ENCODE data around the gene RNF144A.
"Not testable (repeated sequence)": the region's sequence is repeated elsewhere in the genome, so short reads cannot be mapped to it uniquely, and the experiment has no call there.

The RNF144A gene, protein sequence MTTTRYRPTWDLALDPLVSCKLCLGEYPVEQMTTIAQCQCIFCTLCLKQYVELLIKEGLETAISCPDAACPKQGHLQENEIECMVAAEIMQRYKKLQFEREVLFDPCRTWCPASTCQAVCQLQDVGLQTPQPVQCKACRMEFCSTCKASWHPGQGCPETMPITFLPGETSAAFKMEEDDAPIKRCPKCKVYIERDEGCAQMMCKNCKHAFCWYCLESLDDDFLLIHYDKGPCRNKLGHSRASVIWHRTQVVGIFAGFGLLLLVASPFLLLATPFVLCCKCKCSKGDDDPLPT

DNA sequence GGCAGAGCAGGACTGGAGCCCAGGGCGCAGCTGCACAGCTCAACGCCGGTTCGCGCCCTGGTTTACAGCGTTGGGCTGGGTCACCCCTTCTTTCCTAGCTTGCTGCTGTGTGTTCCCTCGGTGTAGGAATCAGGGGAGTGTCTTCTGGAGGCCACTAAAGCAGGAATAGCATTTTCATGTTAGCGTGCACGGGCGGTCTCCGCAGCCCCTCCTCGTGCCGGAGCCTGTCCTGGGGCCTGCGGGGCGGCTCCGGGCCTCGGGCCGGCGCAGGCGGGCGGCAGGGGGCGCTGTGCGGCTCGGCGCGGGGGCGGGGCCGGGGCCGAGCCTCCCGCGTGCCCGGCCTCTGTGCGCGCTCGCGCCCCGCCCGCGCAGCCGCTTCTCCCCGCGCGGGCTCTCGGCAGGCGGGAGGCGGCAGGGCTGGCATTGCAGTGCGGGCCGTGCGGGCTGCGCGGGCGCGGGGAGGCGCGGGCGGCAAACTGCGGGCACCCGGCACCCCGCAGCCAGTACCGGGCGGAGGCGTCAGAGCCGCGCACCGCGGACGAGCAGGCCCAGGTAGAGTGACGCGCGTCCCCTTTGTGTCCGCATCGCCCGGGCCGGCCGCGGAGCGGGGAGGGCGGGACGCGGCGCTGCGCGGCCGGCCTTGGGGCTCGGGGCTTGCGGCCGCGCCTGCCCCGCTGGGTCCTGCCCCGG is at the start of gene RNF144A:
TSS of gene RNF144A (plus strand) at position 342 of the 690 bp plus-strand sequence. CDS start 79,515 bp downstream, outside the sequence.
- peak; percentile 37 to 68 (median 60) for DNase-seq (ENCODE audit: low read depth in 3 of 3)

DNA sequence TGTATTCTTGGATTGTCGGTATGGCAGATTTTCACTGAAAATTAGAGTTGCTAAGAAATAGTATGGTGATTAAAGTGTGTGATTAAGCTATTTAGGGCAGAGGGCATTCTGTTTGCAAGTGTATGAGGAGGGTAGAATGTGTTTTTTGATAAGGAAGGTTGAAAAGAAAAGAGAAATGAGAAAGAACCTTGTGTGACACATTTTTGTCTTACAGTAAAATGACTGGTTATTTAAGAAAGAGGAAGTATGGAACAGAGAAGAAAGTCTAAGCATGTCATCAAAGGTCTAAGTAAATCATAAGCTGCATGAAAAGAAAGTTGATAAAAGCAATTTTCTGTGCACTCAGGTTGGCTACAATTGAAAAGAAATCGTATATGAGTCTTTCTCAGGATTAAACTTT is 44.8 kb upstream of the RNF144A start:
- no peak for DNase-seq (ENCODE audit: low read depth in 3 of 3)

DNA sequence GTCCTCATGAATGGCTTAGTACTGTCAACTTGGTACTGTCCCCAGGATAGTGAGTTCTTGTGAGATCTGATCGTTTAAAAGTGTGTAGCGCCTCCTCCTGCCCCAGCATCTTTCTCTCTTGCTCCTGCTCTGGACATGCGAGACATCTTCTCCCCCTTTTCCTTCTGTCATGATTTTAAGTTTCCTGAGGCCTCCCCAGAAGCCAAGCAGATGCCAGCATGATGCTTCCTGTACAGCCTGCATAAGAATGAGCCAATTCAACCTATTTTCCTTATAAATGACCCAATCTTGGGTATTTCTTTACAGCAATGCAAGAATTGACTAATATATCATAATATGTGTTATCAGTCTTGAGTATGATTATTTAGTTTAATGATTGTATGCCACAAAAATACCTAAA is 43.2 kb upstream of the RNF144A start:
- DNase-seq (ENCODE audit: low read depth in 3 of 3) = no peak

DNA sequence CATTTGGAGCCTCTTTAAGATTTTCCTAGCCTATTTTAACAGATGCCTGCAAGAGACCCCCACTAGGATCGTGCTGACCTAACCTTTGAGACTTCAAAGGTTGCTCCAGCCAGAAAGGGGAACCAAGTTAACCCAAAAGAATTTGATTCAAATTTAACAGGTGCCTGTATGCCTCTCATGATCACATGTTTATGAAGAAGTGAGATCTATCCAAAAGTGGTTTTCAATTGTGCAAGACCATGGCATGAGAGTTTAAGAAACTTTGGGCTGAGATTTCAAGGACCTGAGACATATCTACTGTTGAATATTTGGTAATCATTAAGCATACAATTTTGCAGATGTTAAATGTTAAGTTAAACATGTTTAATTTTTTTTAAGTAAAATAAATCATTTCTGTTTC is 40.9 kb upstream of the RNF144A start:
- no peak for DNase-seq (ENCODE audit: low read depth in 3 of 3)

DNA sequence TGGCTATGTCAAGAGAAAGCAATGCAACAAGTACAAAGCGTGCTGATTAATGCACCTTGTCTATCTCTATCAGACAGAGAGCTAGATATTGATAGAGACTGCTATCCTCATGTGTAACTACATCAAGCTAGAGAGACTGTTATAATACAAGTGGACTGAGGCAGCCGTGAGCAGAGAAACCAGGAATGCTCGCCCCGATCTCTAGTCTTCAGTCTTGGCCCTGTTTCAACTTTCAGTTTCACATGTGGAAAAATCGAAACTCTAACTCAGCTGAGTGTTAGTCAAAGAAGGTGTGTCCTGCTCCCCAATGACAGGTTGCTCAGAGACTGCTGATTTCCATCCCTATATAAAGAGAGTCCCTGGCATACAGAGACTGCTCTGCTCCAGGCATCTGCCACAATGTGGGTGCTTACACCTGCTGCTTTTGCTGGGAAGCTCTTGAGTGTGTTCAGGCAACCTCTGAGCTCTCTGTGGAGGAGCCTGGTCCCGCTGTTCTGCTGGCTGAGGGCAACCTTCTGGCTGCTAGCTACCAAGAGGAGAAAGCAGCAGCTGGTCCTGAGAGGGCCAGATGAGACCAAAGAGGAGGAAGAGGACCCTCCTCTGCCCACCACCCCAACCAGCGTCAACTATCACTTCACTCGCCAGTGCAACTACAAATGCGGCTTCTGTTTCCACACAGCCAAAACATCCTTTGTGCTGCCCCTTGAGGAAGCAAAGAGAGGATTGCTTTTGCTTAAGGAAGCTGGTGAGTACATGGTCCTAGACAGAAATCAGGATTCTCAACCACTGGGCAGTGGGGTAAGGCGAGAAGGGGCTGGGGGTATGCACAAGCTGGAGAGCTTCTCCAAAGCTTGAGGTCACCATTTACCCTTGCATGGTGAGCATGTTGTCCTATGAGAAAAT is 39.6 kb upstream of the RNF144A start, which contains the start of gene RSAD2:
TSS of gene RSAD2 (plus strand) at position 376 of the 903 bp plus-strand sequence. CDS start at position 400, 24 bp downstream.
- no peak for DNase-seq (ENCODE audit: low read depth in 3 of 3)

DNA sequence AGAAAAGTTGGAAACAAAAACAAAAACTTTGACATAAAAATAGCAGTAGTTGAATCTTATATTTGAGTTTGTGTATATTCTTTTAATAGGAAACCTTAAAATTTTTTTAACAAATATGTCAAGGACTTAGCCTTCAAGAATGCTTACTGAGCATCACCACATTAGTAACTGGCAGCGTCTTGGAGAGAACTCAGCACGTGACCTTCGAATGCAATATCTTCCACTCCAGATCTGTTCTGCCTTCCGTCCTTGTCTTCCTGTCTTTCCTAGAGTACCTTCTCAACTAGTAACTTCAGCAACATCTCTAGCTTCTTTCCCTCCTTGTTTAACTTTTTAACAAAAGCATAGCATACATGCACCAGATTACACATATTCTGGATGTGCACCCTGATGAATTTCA is 38.7 kb upstream of the RNF144A start:
- no peak for DNase-seq (ENCODE audit: low read depth in 3 of 3)

DNA sequence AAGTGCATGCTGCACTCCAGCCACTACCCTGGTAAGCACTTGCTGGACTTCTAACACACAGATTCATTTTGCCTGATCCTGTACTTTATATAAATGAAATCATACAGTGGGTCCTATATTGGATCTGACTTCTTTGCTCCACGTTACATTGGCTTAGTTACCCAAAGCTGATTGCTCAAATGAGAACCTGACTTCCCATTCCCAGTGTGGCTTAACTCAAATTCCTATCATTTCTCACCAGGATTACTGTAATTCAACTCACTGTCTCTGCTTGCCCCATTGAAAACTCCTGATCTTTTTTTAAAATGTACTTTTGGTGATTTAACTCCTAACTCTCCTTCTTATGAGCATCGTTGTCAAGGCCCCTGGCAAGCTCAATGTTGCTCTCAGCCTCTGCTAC is 38.2 kb upstream of the RNF144A start:
- no peak for DNase-seq (ENCODE audit: low read depth in 3 of 3)

DNA sequence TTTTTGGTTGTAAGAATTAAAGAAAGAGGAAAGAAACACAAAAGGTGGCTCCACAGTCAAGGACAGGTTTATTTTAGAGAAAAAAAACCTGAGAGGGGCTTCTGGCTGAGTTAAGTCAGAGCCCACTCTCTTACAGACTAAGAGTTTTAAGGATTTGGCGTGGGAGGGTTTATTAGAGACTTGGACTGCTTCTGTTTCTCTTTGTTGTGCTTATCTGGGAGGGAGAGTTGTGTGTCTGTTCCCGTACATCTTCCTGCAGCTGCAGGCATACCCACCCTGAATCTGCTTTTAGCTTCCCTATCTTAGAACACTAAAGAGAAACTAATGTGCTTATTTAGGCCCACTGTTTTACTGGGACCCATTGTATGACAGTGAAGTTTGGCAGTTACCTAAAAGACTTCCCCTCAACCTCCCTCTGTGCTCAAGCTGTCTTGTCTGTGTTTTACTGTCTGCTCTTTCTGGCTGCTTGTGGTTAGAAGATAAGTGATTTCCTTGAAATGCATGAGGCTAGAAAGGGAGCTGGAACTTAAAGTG is 36.9 kb upstream of the RNF144A start:
- no peak for DNase-seq (ENCODE audit: low read depth in 3 of 3)

DNA sequence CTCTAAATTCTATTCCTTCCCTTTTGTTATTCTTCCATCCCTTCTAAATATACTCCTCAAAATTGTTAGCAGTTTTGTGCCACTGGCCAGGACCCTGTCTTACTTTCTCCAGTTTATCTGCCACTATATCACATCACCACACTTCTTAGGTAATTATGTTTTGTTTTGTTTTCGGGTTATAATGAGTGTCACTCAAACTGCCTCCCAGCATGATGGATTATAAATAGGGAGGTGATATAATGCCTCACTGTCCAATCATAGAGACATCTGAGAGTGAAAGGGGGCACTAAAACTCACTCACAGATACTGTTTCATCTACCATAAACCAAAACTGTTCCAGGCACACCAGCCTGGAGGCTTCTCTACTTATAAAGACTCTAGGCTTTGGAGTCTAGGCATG is 36.2 kb upstream of the RNF144A start:
- DNase-seq (ENCODE audit: low read depth in 3 of 3) = no peak

DNA sequence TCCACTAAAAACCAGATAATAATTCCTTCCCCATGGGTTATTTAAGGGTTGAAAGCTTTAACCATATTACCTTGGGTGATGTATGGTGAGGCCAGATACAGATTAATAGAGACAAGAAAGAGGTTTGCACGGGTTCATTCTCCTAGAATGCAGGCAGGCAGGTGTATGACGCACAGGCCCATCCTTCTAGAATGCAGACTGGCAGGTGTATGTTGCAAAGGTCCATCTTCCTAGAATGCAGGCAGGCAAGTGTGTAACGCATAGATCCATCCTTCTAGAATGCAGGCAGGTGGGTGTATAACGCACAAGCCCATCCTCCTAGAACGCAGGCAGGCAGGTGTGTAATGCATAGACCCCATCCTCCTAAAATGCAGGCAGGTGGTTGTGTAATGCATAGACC is 35.7 kb upstream of the RNF144A start:
- no peak for DNase-seq (ENCODE audit: low read depth in 3 of 3)

DNA sequence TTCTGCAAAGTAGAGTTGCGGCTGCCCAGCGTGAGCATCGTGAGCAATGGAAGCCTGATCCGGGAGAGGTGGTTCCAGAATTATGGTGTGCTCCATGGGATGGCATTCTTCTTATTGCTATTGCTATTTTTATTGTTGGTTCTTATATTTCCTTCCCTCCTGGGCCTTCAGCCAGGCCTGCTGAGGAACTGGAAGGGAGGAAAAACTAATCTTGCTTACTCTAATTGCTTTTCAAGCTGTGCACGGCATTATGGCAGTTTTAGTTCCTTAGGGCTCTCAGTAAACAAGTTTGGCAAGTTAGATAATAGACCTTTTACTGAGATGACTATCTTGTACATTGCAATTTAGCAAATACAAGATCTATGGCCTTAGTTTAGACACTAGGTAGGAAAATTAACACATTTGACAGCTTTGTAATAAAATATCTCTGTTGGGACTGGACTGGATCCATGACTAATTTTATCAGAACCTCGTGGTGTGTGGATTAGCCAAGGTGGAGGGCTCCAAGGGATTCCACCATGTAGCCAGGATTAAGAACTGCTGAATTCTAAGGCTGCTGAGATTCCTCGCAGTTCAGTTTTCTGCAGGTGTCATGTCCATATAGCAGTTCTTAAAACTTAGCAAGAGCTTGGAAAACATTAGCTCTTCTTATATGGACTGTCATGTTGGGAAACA is 33.6 kb upstream of the RNF144A start:
- DNase-seq (ENCODE audit: low read depth in 3 of 3) = no peak

DNA sequence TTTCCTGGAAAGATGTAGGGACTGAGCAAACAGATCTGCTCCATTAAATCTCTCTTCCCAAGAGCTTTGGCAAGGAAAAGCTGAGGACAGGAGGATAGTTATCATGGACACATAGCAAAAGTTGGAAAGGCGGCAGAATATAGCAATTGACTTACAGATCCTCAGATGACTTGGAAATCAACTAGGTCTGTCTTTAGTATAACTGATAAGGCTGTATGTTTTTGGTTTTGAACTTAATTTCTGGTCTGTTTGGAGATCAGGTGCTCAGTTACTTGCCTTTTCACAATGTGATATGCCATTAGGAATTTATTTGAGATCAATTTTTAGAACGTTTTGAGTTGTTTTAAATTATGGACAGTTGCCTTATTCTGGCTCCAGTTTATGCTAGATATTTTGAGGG is 31.7 kb upstream of the RNF144A start:
- no peak for DNase-seq (ENCODE audit: low read depth in 3 of 3)

DNA sequence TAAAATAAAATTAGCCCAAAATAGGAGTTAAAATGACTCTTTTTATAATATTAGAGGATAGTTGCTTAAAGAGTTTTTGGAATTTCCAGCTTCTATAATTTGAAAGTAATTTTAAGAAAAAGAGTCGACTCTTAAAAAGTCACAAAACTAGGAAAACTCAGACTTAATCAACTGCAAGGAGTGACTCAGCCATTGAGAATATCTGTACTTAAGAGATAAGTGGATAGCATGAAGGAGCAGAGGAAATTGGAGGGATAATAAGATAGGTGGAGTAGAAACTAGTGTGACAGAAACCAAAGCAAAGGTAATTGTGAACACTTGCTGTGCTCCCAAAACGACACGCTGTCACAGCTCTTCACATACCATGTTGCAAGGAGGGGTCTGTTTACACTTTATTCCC is 31.2 kb upstream of the RNF144A start:
- no peak for DNase-seq (ENCODE audit: low read depth in 3 of 3)

DNA sequence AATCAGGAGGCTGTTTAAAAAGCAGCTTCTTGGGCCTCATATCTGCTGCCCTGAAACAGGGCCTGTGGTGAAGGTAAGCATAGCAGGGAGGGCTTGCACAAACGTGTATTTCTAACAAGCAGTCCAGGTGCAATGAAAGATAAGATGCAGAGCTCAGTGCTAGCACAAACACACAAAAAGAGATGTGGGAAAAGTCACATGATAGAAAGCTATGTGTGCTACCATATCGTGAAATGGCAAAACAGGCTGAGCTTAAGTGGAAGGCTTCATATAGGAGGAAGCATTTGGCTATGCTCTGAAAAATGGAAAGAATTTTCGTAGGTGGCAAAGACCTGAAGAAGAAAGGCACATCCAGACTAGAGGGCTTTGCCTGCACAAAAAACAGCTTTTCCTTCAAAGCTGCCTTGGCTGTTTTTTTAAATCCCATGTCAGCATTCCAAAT is 29.4 kb upstream of the RNF144A start:
- DNase-seq (ENCODE audit: low read depth in 3 of 3) = no peak

DNA sequence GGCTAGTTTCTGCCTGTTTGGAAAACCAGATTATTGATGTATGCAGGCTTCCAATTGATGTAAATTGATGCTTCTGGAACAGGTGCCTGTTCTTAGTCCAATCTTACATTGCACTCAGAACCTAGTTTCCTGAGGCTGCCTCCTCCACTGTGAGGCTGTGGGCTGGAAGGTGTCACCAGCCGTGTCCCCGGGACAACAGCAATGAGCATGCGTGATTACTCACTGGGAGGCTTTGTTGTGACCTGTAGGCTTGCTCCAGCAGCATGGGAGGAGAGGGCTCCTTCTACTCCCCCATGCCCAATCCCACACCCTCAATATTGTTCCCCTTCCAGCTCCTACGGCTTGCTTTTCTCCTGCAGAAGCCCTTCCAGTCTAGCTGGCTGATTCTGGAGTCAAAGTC is 28.5 kb upstream of the RNF144A start:
- DNase-seq (ENCODE audit: low read depth in 3 of 3) = no peak

DNA sequence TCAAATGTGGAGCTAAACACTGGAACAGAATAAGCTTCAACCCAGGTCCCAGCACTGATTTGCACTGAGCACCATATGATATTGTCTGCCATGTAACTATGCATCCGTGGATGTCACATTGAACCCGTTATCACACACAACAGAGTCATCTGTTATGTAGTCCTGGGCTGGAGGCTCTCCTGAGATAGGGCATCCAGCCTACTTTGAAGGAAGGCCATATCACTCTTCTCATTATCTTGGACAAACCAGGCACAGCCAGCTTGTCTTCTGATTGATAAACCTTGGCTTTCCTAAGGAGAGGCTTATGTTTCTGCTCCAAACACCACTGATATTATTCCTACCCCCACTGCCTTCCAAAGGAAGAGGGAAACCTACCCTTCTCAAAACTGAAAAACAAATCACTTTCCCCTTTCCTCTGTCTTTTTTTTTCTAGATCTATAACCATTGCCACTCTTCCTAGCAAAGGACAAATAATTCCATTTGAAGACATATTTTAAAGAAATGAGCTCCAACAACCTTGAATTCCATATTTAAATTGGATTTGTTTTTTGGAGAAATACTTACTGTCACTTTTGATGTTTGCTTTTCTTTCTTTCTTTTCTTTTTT is 23.2 kb upstream of the RNF144A start:
- no peak for DNase-seq (ENCODE audit: low read depth in 3 of 3)

DNA sequence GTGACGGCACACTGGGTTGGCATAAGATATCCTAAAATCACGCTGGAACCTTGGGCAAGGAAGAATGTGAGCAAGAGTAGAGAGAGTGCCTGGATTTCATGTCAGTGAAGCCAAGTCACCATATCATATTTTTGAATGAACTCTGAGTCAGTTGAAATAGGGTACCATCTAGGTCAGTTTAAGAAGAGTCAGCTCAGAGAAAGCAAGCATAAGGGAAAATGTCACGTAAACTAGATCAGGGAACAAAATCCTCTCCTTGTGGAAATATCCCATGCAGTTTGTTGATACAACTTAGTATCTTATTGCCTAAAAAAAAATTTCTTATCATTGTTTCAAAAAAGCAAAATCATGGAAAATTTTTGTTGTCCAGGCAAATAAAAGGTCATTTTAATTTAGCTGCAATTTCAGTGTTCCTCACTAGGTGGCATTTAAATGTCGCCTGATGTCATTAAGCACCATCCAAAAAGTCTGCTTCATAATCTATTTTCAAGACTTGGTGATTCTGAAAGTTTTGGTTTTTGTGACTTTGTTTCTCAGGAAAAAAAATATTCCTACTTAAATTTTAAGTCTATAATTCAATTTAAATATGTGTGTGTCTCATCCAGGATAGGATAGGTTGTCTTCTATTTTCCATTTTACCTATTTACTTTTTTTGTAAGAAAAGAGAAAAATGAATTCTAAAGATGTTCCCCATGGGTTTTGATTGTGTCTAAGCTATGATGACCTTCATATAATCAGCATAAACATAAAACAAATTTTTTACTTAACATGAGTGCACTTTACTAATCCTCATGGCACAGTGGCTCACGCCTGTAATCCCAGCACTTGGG is 20.1 kb upstream of the RNF144A start:
- no peak for DNase-seq (ENCODE audit: low read depth in 3 of 3)

DNA sequence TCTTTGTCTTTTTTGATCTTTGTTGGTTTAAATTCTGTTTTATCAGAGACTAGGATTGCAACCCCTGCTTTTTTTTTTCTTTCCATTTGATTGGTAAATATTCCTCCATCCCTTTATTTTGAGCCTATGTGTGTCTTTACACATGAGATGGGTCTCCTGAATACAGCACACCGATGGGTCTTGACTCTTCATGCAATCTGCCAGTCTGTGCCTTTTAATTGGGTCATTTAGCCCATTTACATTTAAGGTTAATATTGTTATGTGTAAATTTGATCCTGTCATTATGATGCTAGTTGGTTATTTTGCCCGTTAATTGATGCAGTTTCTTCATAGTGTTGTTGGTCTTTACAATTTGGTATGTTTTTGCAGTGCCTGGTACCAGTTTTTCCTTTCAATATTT is 14.6 kb upstream of the RNF144A start:
- not testable (repeated sequence) for DNase-seq (ENCODE audit: low read depth in 3 of 3)

DNA sequence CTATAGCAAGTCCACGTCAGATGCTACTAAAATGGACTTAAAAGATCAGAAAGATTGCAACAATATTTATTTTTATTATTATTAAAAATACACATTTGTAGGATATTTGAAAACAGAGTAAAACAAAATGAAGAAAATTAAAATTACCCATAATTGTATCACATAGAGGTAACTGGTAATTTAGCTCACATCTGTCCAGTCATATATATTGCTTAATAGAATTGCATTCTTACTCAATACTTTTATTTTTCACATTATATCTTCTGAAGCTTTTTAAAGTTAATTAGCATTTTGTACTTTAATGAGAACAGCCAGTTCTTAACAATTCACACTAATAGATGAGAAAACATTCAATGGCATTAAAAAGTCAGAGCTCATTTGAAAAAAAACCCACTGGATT is 11.5 kb upstream of the RNF144A start:
- no peak for DNase-seq (ENCODE audit: low read depth in 3 of 3)

DNA sequence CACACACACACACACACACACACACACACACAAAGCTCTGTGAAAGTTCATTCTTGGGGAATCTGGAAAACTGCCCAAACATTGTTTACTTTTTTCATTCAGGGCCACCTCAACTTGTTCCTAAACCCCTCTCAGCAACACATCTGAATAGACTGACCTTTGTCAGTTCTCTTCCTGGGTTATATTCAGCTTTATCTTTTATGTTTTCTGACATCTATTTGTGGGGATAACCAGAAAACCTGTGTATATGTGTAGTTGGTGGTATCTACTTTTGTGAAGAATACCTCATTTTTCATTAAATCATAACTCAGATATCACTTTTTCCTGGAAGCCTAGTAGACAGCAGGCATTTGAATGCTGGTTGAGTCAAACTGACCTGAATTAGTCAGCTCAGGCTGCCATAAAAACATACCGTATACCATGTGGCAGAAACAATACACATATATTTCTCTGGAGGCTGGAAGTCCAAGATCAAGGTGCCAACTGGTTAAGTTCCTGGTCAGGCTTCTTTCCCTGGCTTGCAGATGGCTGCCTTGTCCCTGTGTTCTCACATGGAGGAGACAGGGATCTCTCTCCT is 11.0 kb upstream of the RNF144A start:
- DNase-seq (ENCODE audit: low read depth in 3 of 3) = no peak
